Left forelimb (tissue), 1 donor: ENCODE data around the gene ADAMTS2.

Experiments used
- DNase-seq: peaks from one replicate; pipeline ENCODE4 v3.0.0-alpha.2; 2018; ENCODE audit warnings: low spot score

The ADAMTS2 gene

DNA sequence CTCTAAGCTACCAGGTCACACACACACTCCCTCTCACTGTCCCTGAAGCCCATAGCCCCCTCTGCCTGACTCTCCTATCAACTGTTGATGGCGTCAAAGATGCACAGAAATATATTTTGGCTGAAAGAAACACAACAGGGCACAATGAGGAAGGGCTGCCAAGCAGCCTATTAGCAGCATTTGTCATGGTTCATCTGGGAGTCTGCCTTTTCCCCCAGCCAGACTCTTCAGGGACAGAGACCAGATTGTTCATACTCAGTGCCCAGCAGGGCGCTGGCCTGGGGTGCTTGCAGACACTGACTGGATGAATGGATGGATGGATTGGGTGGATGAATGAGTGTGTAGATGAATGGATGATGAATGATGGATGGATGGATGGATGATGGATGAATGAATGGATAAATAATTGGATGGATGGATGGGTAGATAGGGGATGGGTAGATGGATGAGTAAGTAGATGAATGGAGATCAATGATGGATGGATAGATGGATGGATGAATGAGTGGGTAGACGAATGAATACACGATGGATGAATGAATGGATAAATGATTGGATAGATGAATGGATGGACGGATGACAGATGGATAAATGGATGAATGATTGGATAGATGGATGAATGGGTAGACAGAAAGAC lies 90.5 kb downstream of the ADAMTS2 start:
- peak; percentile 14 for DNase-seq

DNA sequence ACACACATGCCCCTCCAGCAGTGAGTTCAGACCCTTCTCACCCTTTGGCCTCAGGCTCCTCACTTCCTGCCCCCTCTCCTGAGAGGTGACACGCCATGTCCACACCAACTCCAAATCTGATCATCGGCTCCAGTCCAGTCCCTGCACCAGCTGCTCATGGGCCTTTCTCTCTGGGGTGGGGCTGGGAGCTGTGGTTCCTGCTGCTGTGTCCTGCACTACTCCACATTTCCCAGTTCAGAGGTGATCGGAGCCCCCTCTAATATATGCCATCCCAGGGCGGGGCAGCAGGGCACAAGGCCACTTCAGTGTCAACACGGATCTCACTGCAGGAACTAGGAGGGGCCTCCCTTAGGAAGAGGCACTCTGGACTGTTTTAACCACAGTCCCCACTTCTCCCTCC lies 91.5 kb downstream of the ADAMTS2 start:
- DNase-seq: peak; percentile 30

DNA sequence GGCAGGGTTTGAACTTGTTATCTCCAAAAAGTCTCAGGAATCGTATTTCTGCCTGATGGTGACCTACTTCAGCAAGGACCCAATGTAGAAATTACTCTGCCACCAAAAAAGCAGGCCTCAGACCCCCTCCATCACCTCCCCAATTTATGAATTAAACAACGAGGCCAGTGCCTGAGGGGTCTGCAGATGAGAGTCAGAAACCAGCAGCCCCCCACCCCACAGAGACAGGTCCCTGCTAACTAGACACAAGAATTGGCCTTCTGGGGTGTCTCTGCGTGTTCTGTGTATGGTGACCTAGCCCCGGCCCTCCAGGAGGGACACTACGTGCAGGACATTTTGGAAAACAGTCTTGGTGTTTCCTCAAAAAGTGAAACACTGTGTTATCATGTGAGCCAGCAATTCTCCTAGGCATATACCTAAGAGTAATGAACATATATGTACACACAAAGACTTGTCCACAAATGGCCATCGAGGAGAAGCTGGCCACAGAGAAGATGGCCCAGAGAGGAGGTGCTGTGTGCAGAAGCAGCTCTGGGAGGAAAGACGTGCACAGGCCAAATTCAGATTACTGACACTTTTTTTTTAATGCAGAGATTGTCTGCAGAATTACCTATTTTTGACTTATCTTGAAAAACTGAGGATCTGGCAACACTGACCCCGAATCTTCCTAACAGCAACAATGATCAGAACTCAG lies 93.8 kb downstream of the ADAMTS2 start:
- DNase-seq: peak; percentile 42

GRCh38 chr5:179250561-179251225 lies 94.6 kb downstream of the ADAMTS2 start:
- peak; percentile 56 for DNase-seq

DNA sequence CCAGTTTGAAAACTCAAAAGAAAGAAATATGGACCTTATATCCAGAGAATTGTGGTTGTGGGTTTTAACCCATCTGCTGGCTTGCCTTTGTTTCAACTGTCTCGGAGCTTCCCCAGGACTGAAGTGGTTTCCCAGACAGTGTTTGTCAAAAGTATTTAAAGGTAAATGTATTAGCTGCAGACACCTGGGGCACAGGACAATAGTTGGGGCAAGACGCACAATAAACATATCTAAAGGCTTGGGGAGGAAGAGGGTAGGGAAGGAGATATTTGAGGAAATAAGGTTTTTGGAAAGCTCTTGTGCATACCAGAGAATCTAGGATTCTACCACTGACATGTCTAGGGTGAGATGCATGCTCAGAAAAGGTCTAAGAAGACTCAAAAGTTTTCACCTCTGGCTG lies 99.0 kb downstream of the ADAMTS2 start:
- no peak for DNase-seq

DNA sequence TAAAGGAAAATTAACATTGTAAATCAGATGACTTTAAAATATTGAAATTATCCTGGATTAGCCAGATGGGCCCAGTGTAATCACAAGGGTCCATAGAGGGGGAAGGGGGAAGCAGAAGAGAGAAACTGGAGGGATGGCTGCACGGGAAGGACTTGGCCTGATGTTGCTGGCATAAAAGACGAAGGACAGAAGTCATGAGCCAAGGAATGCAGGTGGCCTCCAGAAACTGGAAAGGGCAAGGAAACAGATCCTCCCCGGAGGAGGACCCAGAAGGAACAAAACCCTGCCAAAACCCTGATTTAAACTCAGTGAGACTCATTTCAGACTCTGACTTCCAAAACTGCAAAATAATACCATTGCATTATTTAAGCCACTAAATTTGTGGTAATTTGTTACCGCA lies 100.2 kb downstream of the ADAMTS2 start:
- peak; percentile 65 for DNase-seq

DNA sequence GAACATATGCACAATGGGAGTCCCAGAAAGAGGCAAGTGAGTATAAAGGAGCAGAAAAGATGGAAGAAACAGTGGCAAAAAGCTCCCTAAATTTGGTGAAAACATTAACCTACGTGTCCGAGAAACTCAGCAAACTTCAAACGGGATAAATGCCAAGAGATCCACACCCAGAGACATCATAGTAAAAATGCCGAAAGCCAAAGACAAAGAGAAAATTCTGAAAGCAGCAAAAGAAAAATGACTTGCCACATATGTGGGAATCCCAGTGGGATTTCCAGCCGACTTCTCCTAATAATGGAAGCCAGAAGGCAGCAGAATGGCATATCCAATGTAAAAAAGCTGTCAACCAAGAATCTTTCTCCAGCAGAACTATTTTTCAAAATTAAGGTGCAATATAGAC lies 101.2 kb downstream of the ADAMTS2 start:
- no peak for DNase-seq

DNA sequence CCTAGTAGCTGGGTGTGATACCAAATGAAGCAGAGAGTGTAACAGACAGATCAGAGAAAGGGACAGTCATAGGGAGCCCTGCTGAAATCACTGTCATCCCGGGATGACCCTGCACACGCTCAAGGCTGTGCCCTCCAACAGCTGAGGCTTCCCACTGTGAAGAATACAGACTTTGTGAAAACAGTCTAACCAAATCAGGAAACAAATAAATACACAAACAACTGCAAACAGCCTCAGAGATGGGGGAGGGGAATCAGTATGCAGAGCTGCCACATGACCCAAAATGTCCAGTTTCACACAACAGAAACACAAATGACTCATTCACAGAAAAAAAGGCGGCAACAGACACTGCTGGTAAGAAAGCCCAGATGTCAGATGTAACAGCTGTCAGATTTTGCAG lies 101.9 kb downstream of the ADAMTS2 start:
- peak; percentile 22 for DNase-seq

- DNase-seq: peak; percentile 38
These were observed 102.6 kb downstream of the ADAMTS2 start for GRCh38 chr5:179242676-179243075.

DNA sequence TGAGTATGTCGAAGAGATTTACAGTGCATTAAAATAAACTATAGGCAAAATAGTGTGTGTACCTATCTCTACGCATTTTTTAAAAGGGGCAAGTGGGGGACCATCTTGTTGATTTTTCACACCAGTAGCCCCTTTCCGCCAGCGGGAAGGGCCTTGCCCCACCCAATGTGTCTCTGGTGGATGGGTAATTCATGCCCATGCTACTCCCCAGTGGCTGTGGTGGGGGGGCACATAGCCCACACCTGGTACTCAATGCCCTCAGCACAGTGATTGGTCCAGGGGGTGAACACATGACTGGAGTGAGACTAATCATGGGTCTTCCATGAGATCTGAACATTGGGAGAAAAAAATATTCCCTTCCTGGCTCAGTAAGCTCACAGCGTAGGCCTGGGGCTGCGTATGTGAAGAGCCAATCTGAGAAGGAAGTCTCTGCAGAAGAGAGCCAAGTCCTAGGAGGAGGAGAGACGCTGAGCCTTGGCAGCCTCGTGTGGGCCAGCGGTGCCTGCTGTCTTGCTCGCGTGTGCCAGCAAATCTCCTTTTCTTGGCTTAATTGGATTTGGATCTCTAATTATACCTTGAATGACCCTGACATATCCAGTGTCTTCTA lies 103.4 kb downstream of the ADAMTS2 start:
- DNase-seq: peak; percentile 36

GRCh38 chr5:179241175-179241574 lies 104.1 kb downstream of the ADAMTS2 start:
- peak; percentile 53 for DNase-seq

DNA sequence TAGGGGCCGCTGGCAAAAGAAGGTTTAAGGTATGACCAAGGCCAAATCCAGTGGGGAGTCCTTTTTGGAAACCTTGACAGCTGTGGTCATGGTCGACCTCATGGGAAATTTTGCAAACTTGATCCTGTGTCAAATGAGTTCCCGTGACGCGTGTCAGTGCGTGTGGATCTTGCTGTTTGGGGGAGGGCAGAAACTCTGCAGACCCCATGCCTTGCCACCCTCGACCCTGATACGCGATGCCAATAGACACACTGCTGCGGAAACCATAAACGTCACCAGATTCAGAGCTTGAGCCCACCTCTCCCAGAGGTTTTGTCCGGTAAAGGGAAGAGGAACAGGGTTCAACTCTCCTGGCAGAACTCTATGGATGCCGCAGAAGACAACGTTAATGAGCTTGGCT lies 104.7 kb downstream of the ADAMTS2 start:
- peak; percentile 42 for DNase-seq

DNA sequence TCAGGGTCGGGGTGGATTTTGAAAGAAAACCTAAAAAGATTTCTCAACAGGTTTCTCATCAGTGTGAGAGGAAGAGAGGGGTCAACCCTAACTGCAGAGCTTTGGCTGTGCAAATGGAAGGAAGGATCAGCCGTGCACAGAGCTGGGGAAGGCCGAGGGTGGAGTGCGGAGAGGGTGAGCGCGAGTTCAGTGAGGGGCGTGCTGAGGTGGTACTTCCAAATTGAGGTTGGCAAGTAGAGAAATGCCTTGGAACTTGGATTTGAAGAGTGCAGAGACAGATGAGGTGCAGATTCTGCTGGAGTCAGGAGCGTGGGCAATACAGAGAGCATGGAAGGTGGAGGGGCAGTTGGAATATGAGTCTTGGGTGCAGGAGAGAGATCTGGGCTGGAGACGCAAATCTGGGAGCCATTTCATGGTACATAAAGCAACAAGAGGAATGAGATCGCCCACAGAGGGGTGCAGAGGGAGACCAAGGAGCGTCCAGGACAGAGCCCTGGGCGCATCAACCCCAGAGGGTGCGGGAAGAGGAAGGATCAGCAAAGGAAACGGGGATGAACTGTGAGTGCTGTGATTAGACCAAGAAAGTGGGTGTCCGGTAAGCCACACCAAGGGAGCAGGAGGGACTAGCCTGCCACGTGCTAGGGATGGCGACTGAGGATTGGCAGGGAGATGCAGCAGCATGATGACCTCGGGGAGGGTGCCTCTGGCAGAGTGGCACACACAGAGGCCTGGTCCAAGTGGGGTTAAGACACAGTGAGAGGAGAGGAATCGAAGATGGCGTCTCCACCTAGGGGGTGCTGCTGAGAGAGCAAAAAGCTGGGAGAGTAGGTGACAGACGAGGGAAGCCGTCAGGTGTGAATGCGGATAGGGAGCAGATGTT lies 105.8 kb downstream of the ADAMTS2 start:
- peak; percentile 37 for DNase-seq

DNA sequence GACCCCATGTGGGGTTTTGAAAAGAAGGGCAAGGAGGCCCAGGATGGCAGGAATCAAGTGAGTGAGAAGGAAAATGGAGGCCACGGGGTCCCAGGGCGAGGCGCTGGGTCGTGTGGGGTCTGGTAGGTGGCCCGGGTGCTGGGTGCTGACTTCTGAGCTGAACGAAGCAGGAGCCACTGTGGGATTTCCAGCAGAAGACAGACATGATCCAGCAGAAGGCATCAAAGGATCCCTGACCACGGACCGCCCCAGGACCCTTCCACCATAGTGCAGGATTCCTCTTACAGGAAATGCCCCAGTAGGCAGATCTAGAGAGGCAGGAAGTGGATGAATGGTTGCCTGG lies 106.7 kb downstream of the ADAMTS2 start:
- DNase-seq: no peak

DNA sequence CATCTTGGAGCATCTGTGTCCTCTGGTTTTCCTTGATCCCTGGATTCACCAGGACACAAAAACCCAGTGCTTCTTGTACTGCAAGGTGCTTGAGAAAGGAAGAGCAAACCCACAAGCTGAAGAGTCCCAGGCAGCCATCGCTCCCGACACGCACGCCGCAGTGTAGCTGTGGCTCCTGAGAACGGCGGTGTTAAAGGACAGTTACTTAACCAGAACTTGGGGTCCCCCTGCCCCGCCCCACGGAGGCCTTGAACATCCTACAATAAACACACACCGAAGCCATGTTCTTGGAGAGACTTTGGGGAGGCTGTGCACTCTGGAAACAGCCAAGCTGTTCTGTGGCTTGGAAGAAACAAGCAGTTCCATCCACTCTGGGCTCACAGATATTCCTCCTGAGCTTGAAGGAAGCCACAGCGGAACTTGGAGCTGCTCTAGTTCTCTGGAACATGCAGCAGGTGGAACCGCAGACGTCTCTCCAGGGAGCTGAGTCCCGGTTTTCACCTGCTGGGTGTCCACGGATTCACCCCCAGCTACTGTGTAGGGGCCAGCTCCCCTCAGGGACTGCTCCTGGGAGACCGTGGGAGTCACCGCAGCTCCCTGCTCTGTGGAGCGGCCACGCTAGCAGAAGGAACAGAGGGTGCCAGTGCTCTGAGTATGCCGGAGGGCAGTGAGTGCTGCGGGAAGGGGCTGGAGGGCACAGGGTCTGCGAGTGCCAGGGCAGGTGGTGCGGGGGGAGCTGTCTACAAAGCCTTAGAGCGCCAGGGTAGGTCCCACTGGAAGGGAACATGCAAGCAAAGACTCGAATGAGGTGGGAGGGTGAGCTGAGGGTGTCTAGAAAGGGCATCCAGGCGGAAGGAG lies 107.3 kb downstream of the ADAMTS2 start:
- DNase-seq: peak; percentile 44

GRCh38 chr5:179235416-179236400 lies 109.6 kb downstream of the ADAMTS2 start:
- peak; percentile 58 for DNase-seq

GRCh38 chr5:179234563-179235135 lies 110.6 kb downstream of the ADAMTS2 start:
- DNase-seq: peak; percentile 54

DNA sequence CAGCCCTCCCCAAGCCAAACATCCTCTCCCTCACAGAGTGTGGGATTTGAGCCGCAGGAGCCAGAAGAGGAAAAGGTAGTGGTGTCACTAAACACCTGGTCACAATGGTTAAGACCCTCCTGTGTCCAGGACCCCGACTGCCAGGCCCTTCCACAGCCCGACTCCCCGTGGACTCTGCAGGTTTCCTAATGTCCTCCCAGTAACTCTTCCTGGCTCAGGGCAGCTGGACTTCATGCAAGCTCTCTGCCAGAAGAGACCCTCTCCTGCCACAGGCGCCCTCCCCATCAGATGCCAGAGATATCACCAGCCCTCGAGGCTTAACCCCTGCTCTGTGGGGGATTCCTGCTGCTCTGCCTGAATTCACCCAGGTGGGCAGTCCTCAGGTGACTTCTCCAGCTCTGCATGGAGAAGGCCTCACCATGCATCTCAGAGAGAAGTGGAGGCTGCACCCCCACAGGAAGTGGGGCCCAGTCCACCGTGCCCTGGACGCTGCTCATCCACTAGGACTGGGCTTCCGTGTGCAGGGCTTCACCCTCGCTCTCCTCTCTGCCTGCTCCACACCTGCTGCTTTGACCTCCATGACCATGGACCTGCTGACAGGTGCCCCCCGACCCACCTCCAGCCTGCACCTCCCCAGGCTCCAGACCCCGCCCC lies 111.2 kb downstream of the ADAMTS2 start:
- peak; percentile 53 for DNase-seq
